Retinal pigment epithelial cell (primary cell): ENCODE data around the gene THBS1.

Experiments used
- DNase-seq: peaks from one replicate; pipeline ENCODE4 v3.0.0-alpha.2; 2010; ENCODE audit warnings: low read depth
- H3K4me3 ChIP-seq: 2 replicates; pipeline ENCODE4 v1.5.1; 2011; ENCODE audit warnings: mild to moderate bottlenecking, low read length, control low read depth, moderate library complexity
- TF ChIP-seq, protein P1 (sequence below): conservative IDR thresholded peaks from 2 replicates; pipeline ENCODE4 v1.5.1; 2011; ENCODE audit warnings: low read depth, low read length, control low read depth, inconsistent platforms

Gene THBS1

DNA sequence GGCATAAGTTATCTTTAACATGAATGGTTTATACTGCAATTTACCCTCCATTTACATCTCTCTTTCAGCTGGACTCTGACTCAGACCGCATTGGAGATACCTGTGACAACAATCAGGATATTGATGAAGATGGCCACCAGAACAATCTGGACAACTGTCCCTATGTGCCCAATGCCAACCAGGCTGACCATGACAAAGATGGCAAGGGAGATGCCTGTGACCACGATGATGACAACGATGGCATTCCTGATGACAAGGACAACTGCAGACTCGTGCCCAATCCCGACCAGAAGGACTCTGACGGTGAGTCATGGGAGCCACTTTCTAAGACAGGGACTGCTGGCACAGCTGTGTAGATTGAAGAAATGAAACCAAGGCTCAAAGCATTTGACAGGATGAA is 11.6 kb downstream of the THBS1 start:
- H3K4me3 ChIP-seq: no peak overlapping the region
- no peak for DNase-seq
- TF ChIP-seq, protein P1, sequence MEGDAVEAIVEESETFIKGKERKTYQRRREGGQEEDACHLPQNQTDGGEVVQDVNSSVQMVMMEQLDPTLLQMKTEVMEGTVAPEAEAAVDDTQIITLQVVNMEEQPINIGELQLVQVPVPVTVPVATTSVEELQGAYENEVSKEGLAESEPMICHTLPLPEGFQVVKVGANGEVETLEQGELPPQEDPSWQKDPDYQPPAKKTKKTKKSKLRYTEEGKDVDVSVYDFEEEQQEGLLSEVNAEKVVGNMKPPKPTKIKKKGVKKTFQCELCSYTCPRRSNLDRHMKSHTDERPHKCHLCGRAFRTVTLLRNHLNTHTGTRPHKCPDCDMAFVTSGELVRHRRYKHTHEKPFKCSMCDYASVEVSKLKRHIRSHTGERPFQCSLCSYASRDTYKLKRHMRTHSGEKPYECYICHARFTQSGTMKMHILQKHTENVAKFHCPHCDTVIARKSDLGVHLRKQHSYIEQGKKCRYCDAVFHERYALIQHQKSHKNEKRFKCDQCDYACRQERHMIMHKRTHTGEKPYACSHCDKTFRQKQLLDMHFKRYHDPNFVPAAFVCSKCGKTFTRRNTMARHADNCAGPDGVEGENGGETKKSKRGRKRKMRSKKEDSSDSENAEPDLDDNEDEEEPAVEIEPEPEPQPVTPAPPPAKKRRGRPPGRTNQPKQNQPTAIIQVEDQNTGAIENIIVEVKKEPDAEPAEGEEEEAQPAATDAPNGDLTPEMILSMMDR: no peak

DNA sequence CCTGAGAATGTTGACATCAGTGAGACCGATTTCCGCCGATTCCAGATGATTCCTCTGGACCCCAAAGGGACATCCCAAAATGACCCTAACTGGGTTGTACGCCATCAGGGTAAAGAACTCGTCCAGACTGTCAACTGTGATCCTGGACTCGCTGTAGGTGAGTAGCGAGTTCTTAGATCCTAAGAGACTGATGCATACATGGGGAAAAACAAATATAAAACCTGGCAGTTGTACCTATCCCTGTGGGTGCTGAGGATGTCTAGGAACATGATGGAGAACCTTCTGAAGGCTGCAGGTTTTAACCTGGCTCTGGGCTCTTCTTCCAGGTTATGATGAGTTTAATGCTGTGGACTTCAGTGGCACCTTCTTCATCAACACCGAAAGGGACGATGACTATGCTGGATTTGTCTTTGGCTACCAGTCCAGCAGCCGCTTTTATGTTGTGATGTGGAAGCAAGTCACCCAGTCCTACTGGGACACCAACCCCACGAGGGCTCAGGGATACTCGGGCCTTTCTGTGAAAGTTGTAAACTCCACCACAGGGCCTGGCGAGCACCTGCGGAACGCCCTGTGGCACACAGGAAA is 12.3 kb downstream of the THBS1 start:
- DNase-seq: no peak
- H3K4me3 ChIP-seq: no peak overlapping the region
- TF ChIP-seq, protein P1: no peak

DNA sequence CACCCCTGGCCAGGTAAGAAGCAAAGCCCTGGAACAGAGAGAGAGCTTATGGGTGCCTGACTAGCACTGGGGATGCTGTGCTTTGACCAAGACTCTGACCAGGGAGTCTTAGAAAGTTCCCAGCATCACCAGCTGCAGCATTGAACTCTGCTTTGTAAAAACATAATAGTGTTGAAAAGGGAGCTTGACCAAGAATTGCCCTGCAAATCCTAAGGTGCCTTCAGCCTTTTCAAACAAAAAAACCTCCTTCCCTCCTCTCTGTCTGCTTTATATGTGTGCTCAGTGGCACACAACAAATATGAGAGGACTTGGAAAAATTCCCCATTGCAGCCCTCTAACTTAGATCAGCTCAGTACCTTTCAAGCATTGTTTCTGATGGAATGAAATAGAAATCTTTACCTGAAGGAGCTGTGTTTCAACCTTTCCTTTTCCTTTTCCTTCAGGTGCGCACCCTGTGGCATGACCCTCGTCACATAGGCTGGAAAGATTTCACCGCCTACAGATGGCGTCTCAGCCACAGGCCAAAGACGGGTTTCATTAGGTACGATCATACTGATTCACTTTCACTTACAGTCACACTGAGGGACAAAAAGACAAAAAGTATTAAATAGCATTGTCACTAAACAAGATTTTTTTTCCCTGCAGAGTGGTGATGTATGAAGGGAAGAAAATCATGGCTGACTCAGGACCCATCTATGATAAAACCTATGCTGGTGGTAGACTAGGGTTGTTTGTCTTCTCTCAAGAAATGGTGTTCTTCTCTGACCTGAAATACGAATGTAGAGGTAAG is 13.0 kb downstream of the THBS1 start:
- TF ChIP-seq, protein P1: no peak
- no peak for DNase-seq
- H3K4me3 ChIP-seq: no peak overlapping the region

DNA sequence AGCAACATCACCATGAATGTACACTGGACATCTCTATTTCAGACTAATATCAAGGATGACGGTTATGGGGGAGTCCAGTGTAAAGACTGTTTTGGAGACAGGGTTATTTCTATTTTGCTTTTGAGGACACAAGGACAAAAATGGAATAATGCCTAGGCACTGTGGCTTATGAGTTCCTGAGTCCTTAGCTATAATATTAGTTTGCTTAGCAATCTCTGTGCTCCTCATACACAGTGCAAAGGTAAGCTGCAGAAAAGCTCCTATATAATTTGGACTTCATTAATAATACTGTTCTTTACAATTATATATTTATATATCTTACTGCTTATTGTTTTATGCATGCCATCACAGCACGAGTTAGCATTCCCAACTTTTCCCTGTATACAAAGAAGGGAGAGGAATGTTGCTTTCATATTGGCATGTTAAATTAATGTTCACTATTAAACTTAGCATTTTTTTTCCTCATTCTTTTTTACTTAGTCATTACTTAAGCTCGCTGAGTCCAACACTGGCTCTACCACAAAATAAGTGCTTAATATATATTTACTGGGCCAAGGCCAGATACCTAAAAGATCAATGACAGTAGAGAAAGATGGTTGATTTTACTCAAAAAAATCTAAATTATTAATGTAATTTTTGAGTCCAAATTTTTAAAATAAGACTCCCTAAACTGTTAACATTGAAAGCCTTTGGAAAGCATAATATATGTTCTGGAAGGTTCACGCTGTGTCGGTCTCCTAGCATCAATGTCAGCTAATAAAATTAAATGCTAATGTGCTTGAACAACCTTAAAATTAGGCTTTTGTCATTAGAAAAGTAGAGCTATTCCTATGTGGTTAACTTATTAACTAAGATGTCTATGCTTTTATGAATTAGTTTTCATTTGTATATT is 13.8 kb downstream of the THBS1 start:
- H3K4me3 ChIP-seq: no peak overlapping the region
- DNase-seq: no peak
- TF ChIP-seq, protein P1: no peak

DNA sequence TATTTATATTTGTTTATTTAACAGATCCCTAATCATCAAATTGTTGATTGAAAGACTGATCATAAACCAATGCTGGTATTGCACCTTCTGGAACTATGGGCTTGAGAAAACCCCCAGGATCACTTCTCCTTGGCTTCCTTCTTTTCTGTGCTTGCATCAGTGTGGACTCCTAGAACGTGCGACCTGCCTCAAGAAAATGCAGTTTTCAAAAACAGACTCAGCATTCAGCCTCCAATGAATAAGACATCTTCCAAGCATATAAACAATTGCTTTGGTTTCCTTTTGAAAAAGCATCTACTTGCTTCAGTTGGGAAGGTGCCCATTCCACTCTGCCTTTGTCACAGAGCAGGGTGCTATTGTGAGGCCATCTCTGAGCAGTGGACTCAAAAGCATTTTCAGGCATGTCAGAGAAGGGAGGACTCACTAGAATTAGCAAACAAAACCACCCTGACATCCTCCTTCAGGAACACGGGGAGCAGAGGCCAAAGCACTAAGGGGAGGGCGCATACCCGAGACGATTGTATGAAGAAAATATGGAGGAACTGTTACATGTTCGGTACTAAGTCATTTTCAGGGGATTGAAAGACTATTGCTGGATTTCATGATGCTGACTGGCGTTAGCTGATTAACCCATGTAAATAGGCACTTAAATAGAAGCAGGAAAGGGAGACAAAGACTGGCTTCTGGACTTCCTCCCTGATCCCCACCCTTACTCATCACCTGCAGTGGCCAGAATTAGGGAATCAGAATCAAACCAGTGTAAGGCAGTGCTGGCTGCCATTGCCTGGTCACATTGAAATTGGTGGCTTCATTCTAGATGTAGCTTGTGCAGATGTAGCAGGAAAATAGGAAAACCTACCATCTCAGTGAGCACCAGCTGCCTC is 14.7 kb downstream of the THBS1 start:
- H3K4me3 ChIP-seq: no peak overlapping the region
- TF ChIP-seq, protein P1: no peak
- no peak for DNase-seq

DNA sequence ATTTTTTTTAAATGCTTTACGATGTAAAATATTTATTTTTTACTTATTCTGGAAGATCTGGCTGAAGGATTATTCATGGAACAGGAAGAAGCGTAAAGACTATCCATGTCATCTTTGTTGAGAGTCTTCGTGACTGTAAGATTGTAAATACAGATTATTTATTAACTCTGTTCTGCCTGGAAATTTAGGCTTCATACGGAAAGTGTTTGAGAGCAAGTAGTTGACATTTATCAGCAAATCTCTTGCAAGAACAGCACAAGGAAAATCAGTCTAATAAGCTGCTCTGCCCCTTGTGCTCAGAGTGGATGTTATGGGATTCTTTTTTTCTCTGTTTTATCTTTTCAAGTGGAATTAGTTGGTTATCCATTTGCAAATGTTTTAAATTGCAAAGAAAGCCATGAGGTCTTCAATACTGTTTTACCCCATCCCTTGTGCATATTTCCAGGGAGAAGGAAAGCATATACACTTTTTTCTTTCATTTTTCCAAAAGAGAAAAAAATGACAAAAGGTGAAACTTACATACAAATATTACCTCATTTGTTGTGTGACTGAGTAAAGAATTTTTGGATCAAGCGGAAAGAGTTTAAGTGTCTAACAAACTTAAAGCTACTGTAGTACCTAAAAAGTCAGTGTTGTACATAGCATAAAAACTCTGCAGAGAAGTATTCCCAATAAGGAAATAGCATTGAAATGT is 15.6 kb downstream of the THBS1 start:
- no peak overlapping the region for H3K4me3 ChIP-seq
- DNase-seq: no peak
- TF ChIP-seq, protein P1: no peak
